Lung (tissue), 12 donors: ENCODE measurements around the gene TRIM17. TPM values are rescaled to one million over a fixed set of nuclear protein-coding genes. Genes with fewer than 3 reads are reported as not detected.

Experiments used
- ATAC-seq: fragments of 200-7000 bp; cut with Tn5 transposase; one replicate; pipeline ENCODE4 v1.9.1; 2020; ENCODE audit warnings: moderate number of reproducible peaks; ENCODE audit not compliant: insufficient read depth, low FRiP score
- DNase-seq, 3 donors: peaks; one replicate each; pipeline ENCODE4 v3.0.0-alpha.2; 2013 to 2017
- H3K27ac ChIP-seq, 2 donors: one replicate each; pipeline ENCODE4 v1.5.1; 2013; ENCODE audit warnings: mild to moderate bottlenecking in 2 of 2, moderate library complexity in 2 of 2, control low read depth in 1 of 2, inconsistent platforms in 1 of 2, low read depth in 1 of 2, low read length in 1 of 2
- H3K27me3 ChIP-seq, 3 donors: one replicate each; pipeline ENCODE4 v1.5.1; 2013; ENCODE audit warnings: low read length in 2 of 3; ENCODE audit not compliant: control insufficient read depth in 3 of 3, insufficient read depth in 3 of 3
- H3K36me3 ChIP-seq, 4 donors: one replicate each; pipeline ENCODE4 v1.5.1; 2013; ENCODE audit warnings: low read length in 4 of 4, mild to moderate bottlenecking in 1 of 4, moderate library complexity in 1 of 4; ENCODE audit not compliant: control insufficient read depth in 4 of 4, insufficient read depth in 4 of 4
- H3K4me1 ChIP-seq, 5 donors: one replicate each; pipeline ENCODE4 v1.5.1; 2013; ENCODE audit warnings: low read length in 5 of 5, mild to moderate bottlenecking in 2 of 5, moderate library complexity in 1 of 5; ENCODE audit not compliant: control insufficient read depth in 5 of 5, insufficient read depth in 5 of 5
- H3K4me3 ChIP-seq: one replicate; pipeline ENCODE4 v1.5.1; 2013; ENCODE audit warnings: mild to moderate bottlenecking, control low read depth, moderate library complexity
- H3K9ac ChIP-seq, 2 donors: one replicate each; pipeline ENCODE4 v1.5.1; 2013; ENCODE audit warnings: low read length in 2 of 2, control low read depth in 1 of 2; ENCODE audit not compliant: insufficient read depth in 1 of 2
- H3K9me3 ChIP-seq, 4 donors: one replicate each; pipeline ENCODE4 v1.5.1; 2013; ENCODE audit warnings: low read length in 3 of 4, mild to moderate bottlenecking in 1 of 4, moderate library complexity in 1 of 4; ENCODE audit not compliant: control insufficient read depth in 4 of 4, insufficient read depth in 3 of 4
- WGBS, 2 donors: extraction: QIAGEN DNeasy Blood & Tissue Kit; methylation state at CpG; one replicate each; pipeline ENCODE4 v1.1.7; 2013; 5-methylcytosine and 5-hydroxymethylcytosine counted together
- polyA plus RNA-seq, 2 donors: library from polyadenylated mRNA; stranded (reverse); fragments of 200-250 nt; gene quantifications; one replicate each; pipeline ENCODE4 v1.2.1, GENCODE V29; 2013
- total RNA-seq, 2 donors: library from RNA; depleted of rRNA in 1 of 2; stranded (reverse); fragments of >200 nt in 1 of 2; gene quantifications; one replicate each; pipeline ENCODE4 v1.2.1, GENCODE V29; 2014 to 2021
- TF ChIP-seq, protein P1 (sequence below): IDR thresholded peaks from 2 replicates; pipeline ENCODE4 v1.5.1; 2012; ENCODE audit warnings: mild to moderate bottlenecking; ENCODE audit errors: control extremely low read depth, extremely low read depth
- donor health status: control.
- donor health status: control.
- donor health status: Bipolar disorder and iron deficiency.
- donor health status: healthy.
- donor health status: DM: yes; HTN: yes; CAD: no.

TRIM17 gene
- total and polyA plus RNA-seq, 4 donors, result 1.0 to 3.3 (median 1.8) TPM

DNA sequence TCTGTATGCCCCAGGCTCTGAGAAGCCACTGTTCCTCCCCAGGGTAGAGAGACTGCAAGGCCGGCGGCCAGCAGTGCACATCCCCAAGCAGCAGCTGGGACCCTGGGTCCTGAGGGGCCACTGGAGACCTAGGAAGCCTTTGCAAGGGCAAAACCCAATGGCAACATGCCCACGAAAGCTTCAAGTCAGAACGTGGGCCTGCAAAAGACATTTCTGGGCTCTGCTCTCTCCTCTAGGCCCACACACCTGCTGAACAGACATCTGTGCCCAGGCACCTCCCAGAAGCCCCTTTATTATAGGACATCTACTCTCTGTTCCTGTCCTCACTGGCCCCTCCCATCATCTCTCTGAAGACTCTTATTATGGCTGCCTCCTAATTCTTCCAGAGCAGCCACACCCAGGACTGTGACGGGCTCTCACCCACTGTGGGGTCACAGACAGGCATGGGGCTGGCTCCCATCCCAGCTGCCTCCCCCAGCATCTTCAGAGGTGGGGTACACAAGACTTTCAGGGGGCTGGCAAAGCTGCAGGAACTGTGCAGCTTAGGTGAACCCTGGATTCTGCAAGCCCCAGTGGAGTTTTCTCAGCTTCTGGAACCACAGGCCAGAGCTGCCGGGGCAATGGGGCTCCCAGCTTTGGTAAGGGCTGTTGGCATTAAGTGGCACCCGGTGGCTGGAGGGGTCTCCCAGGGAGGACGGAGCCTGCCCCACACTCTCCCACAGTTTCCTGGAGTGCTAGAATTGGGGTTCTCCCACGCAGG lies 22.7 kb downstream of the TRIM17 start:
- no peak overlapping the region for H3K4me3 ChIP-seq
- H3K36me3 ChIP-seq, result peaks cover 0 to 46% (median 12%) of the 10 kb centered on the region in 4 donors
- no peaks in the 10 kb centered on the region for H3K27me3 ChIP-seq
- WGBS, 2 donors, result 88 to 90% methylated on average over 9 of the region's 9 CpGs
- no peak overlapping the region for H3K9ac ChIP-seq
- peaks cover 0 to 3% (median 0%) of the 10 kb centered on the region in 5 donors for H3K4me1 ChIP-seq
- ATAC-seq (peak; percentile 27), DNase-seq (peak in 1 of 3 donors; percentile 5)
- TF ChIP-seq, protein P1, sequence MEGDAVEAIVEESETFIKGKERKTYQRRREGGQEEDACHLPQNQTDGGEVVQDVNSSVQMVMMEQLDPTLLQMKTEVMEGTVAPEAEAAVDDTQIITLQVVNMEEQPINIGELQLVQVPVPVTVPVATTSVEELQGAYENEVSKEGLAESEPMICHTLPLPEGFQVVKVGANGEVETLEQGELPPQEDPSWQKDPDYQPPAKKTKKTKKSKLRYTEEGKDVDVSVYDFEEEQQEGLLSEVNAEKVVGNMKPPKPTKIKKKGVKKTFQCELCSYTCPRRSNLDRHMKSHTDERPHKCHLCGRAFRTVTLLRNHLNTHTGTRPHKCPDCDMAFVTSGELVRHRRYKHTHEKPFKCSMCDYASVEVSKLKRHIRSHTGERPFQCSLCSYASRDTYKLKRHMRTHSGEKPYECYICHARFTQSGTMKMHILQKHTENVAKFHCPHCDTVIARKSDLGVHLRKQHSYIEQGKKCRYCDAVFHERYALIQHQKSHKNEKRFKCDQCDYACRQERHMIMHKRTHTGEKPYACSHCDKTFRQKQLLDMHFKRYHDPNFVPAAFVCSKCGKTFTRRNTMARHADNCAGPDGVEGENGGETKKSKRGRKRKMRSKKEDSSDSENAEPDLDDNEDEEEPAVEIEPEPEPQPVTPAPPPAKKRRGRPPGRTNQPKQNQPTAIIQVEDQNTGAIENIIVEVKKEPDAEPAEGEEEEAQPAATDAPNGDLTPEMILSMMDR, result no peak
- H3K9me3 ChIP-seq, result no peaks in the 10 kb centered on the region
- peak overlapping the region in 1 of 2 donors; percentile 56 for H3K27ac ChIP-seq

DNA sequence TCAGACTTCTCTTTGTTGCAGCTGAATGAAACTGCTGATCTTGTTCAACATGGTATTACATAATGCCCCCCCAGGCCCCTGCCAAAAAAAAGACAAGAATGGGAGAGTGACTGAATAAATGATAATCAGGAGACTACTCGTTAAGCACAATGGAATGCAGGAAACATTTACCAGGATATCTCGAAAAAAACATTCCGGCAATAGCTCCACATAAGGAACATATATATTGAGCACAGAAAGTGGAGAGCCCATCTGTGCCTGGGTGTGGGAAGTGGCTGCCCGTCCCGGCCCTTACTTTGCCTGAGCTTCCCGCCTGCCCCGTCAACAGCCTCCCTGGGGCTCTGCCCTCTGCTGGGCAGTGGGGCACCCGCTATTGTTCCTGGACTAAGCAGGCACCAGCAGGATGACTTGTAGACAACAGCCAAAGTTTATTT lies 23.4 kb downstream of the TRIM17 start:
- 31 to 45% methylated on average over 8 of the region's 8 CpGs for whole genome bisulfite sequencing, 2 donors
- Histone ChIP-seq H3K9me3 (no peaks in the 10 kb centered on the region), H3K4me3 (no peak overlapping the region), H3K36me3 (peaks cover 0 to 41% (median 12%) of the 10 kb centered on the region in 4 donors), H3K27me3 (no peaks in the 10 kb centered on the region), H3K4me1 (peaks cover 0 to 3% (median 0%) of the 10 kb centered on the region in 5 donors), H3K27ac (no peak overlapping the region), H3K9ac (no peak overlapping the region)
- peak; percentile 52 for ATAC-seq
- TF ChIP-seq, protein P1, result no peak
- DNase-seq, result peak in 1 of 3 donors; percentile 19

DNA sequence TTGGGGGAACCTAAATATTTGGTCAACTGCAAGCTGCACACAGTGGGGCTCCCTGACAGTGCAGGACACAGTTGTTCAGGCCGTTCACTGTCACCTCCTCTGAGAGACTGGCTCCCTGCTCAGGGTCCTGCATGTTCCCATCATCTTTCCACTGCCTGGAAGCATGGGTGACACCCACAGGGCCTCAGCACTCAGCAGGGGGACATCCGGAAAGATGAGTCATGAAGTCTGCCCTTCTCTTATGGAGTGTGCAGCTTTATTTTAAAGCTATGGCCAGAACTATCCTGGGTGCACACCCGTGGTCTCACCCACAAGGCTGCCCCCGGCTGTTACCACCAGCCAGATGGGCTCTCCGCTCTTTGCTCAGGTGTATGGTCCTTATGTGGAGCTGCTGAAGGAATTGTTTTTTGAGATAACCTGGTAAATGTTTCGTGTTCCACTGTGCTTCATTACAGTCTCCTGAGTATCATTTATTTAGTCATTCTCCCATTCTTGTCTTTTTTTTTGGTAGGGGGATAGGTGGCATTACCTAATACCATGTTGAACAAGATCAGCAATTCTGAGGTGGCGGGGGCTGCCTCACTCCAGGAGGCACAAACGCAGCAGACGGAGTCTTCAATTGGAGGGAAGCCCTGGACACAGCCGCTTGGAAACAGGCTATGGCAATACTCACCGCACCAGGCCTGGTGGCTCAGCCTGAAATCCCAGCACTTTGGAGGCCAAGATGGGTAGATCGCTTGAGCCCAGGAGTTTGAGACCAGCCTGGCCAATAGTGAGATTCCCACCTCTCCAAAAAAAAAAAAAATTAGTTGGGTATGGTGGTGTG lies 24.3 kb downstream of the TRIM17 start:
- H3K27ac ChIP-seq, result no peak overlapping the region
- no peaks in the 10 kb centered on the region for H3K27me3 ChIP-seq
- H3K4me3 ChIP-seq, result no peak overlapping the region
- WGBS, 2 donors, result 92 to 94% methylated on average over 12 of the region's 12 CpGs
- H3K9me3 ChIP-seq, result no peaks in the 10 kb centered on the region
- H3K9ac ChIP-seq, result no peak overlapping the region
- DNase-seq (peak in 1 of 3 donors; percentile 3), ATAC-seq (no peak)
- H3K4me1 ChIP-seq, result peaks cover 0 to 3% (median 0%) of the 10 kb centered on the region in 5 donors
- peaks cover 0 to 34% (median 12%) of the 10 kb centered on the region in 4 donors for H3K36me3 ChIP-seq
- TF ChIP-seq, protein P1, result no peak
